AG09319 (cell line): ENCODE measurements around the gene RASEF.

ENCODE experiments used
- DNase-seq: peaks from one replicate; pipeline ENCODE4 v3.0.0-alpha.2; 2010; ENCODE audit warnings: low read depth; ENCODE audit errors: extremely low read depth
- CTCF ChIP-seq: IDR thresholded peaks from 2 replicates; pipeline ENCODE4 v1.5.1; 2011; ENCODE audit warnings: low read depth, mild to moderate bottlenecking, inconsistent platforms, low read length, moderate library complexity

Gene RASEF

DNA sequence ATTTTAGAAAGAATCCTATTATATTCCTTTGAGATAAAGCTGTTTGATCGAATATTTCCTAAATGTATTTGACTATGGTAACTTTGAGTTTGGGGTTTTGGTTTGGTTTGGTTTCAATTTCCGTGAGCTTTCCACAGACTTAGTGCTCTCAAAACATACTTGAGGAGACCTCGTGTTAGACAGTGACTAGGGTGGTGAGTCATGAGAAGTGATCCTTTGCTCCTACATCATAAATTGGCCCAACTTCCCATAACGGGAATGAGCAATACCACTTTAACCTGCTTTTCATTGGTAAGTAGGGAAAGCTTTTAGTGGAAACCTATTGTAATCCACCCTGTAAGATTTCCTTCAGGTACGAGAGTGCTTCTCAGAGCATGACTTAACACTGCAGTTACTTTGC, 3.8 kb upstream of the RASEF start:
- no peak for TF ChIP-seq CTCF
- peak; percentile 63 for DNase-seq

GRCh38 chr9:83065233-83065632, 2.3 kb upstream of the RASEF start:
- TF ChIP-seq CTCF, result no peak
- no peak for DNase-seq

- TF ChIP-seq CTCF, result no peak
- DNase-seq, result no peak
These were observed 822 bp downstream of the RASEF start for GRCh38 chr9:83061990-83062650.

DNA sequence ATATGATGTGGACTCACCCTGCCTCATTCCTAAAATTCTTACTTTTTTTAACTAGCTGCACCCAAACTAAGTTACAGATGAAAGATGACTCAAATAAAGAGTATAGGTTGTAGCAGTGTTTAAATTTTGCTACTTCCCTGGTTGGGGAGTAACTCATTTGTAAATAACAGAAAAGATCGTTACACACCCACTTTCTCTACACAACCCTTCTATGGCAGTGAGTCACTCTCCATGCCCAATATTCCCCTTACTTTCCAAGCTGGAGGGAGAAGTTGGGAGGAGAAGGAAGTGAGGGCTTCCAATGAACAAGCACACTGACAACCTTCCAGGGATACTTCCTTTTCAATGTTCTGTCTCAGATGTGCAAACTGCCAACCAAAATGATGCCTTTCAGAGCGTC, 1.9 kb downstream of the RASEF start:
- TF ChIP-seq CTCF, result no peak
- no peak for DNase-seq

DNA sequence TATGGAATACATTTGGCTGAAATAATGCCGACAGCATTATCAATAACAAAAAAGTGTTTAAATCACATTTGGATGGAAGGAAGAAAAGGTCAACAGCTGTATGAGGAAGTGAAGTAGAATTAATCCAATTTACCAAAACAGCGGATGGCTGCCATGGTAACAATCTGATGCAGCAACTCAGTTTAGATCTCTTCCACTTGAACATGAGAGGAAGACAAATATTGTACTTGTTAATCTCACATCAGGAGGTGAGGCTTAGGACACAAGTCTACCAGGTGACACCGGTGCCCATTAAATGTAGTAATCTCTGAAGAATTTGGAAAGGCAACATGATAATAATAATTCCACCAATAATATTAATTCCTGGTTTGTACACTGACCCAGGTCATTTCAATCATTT, 2.4 kb downstream of the RASEF start:
- TF ChIP-seq CTCF, result no peak
- DNase-seq, result no peak

GRCh38 chr9:83059417-83059816, 3.5 kb downstream of the RASEF start:
- TF ChIP-seq CTCF, result no peak

GRCh38 chr9:83056911-83057310, 6.0 kb downstream of the RASEF start:
- TF ChIP-seq CTCF, result no peak
- DNase-seq, result no peak

More at GRCh38 chr9:83059417-83059816, 3.5 kb downstream of the RASEF start:
- no peak for DNase-seq
